GM12878 (cell line): ENCODE results near the gene GDAP2. TPM values are rescaled to one million over a fixed set of nuclear protein-coding genes. Genes with fewer than 3 reads are reported as not detected.

ENCODE experiments used
- ATAC-seq: fragments of 200-7000 bp; cut with Tn5 transposase; 3 replicates; pipeline ENCODE4 v1.9.1; 2020; ENCODE audit warnings: mild to moderate bottlenecking, moderate library complexity
- BruUV-seq: library from RNA; stranded (reverse); fragments of 400-500 nt; replicated peaks from 2 replicates; lab custom pipeline; 2021; lab: Mats Ljungman, UMichigan
- CTCF ChIA-PET: fragments of 300-600 bp; sonication (Branson Sonifier 250); formaldehyde crosslinking; extraction: SDS; loops from one replicate; lab custom pipeline; 2021; ENCODE audit warnings: inconsistent platforms; lab: Yijun Ruan, JAX
- POLR2A ChIA-PET: fragments of 350-600 bp; formaldehyde crosslinking; extraction: SDS; loops from one replicate; lab custom pipeline; 2021; ENCODE audit warnings: inconsistent platforms; lab: Charles Lee
- RAD21 ChIA-PET: fragments of 300-600 bp; sonication (Branson Sonifier 250); formaldehyde crosslinking; loops from one replicate; lab custom pipeline; 2023; ENCODE audit warnings: antibody characterized with exemption; ENCODE audit not compliant: unreplicated experiment; lab: Charles Lee
- SMC1A ChIA-PET: fragments of 300-600 bp; sonication (Branson Sonifier 250); formaldehyde crosslinking; loops from one replicate; lab custom pipeline; 2023; ENCODE audit not compliant: unreplicated experiment, uncharacterized antibody; lab: Charles Lee
- DNase-seq: peaks from one replicate; pipeline ENCODE4 v3.0.0-alpha.2; 2011; ENCODE audit warnings: low read depth, low spot score
- FAIRE-seq: peaks from 3 replicates; lab custom pipeline; 2011; peaks lifted over from hg19 to GRCh38; lab: Jason Lieb, UNC
- H2AFZ ChIP-seq: 2 replicates; pipeline ENCODE4 v1.6.0; 2011; ENCODE audit warnings: low read depth, low read length, control low read depth; ENCODE audit not compliant: control insufficient read depth
- H3K27ac ChIP-seq: 2 replicates; pipeline ENCODE4 v1.5.1; 2011; ENCODE audit warnings: control low read depth; ENCODE audit not compliant: control insufficient read depth, insufficient read depth
- H3K27me3 ChIP-seq, 2 experiments: replicated peaks in 1 of 2; 2 replicates each; pipeline versions ENCODE4 v1.6.0 to v1.6.1; 2011; ENCODE audit warnings: low read length in 1 of 2; ENCODE audit not compliant: control insufficient read depth in 2 of 2, insufficient read depth in 2 of 2
- H3K36me3 ChIP-seq, 2 experiments: 2 replicates each; pipeline ENCODE4 v1.5.1; 2011; ENCODE audit warnings: low read length in 1 of 2; ENCODE audit not compliant: control insufficient read depth in 2 of 2, insufficient read depth in 2 of 2
- H3K4me1 ChIP-seq: 2 replicates; pipeline ENCODE4 v1.6.1; 2011; ENCODE audit warnings: mild to moderate bottlenecking, low read length, moderate library complexity, mixed read lengths; ENCODE audit not compliant: control insufficient read depth, insufficient read depth
- H3K4me2 ChIP-seq: 2 replicates; pipeline ENCODE4 v1.6.0; 2011; ENCODE audit warnings: control low read depth; ENCODE audit not compliant: control insufficient read depth, insufficient read depth
- H3K4me3 ChIP-seq: fragments of 200-600 bp; sonication (generic); 2 replicates; pipeline ENCODE4 v1.5.1; 2016
- H3K79me2 ChIP-seq: 2 replicates; pipeline ENCODE4 v1.6.0; 2011; ENCODE audit warnings: low read length; ENCODE audit not compliant: control insufficient read depth, insufficient read depth
- H3K9ac ChIP-seq: 2 replicates; pipeline ENCODE4 v1.8.0; 2011; ENCODE audit warnings: low read length, control low read depth, mixed read lengths; ENCODE audit not compliant: control insufficient read depth, insufficient read depth
- H3K9me3 ChIP-seq: replicated peaks from 3 replicates; pipeline ENCODE4 v1.5.1; 2011; ENCODE audit warnings: mild to moderate bottlenecking, low read length; ENCODE audit not compliant: control insufficient read depth, insufficient read depth
- H4K20me1 ChIP-seq: 2 replicates; pipeline ENCODE4 v1.6.0; 2011; ENCODE audit not compliant: control insufficient read depth, insufficient read depth
- CBX3 ChIP-seq: fragments of 200-600 bp; sonication (generic); IDR thresholded peaks from 2 replicates; pipeline ENCODE4 v1.6.1; 2016; ENCODE audit warnings: low read depth, borderline replicate concordance
- EGR1 ChIP-seq, 2 experiments: IDR thresholded peaks; 1 replicate in 1 of 2; 2 replicates in 1 of 2; pipeline ENCODE4 v1.6.1; 2011 to 2012; ENCODE audit warnings: low read depth in 2 of 2, low read length in 2 of 2, borderline replicate concordance in 1 of 2, mild to moderate bottlenecking in 1 of 2, moderate library complexity in 1 of 2
- EP300 ChIP-seq, 2 experiments: fragments of 150-350 bp in 1 of 2; IDR thresholded peaks; 2 replicates each; pipeline ENCODE4 v1.6.1; 2011 to 2012; ENCODE audit warnings: low read depth in 2 of 2, low read length in 2 of 2, borderline replicate concordance in 1 of 2, improper control_type of control experiment in 1 of 2, inconsistent platforms in 1 of 2; ENCODE audit not compliant: control insufficient read depth in 1 of 2
- FOXK2 ChIP-seq: fragments of 450-650 bp; IDR thresholded peaks from 2 replicates; pipeline ENCODE4 v1.6.1; 2017; ENCODE audit warnings: mild to moderate bottlenecking, moderate library complexity
- GABPA ChIP-seq: IDR thresholded peaks from 2 replicates; pipeline ENCODE4 v1.6.1; 2014; ENCODE audit warnings: antibody characterized with exemption, low read depth, mild to moderate bottlenecking, inconsistent platforms
- MEF2A ChIP-seq: IDR thresholded peaks from 2 replicates; pipeline ENCODE4 v1.6.1; 2011; ENCODE audit warnings: low read depth, mild to moderate bottlenecking, low read length, moderate library complexity; ENCODE audit not compliant: insufficient read depth
- MXI1 ChIP-seq: fragments of 150-350 bp; IDR thresholded peaks from 2 replicates; pipeline ENCODE4 v1.6.1; 2011; ENCODE audit warnings: low read depth, mild to moderate bottlenecking, inconsistent platforms, low read length, improper control_type of control experiment
- NFIC ChIP-seq: IDR thresholded peaks from 2 replicates; pipeline ENCODE4 v1.6.1; 2012; ENCODE audit warnings: low read depth, mild to moderate bottlenecking, inconsistent platforms, low read length, moderate library complexity
- RCOR1 ChIP-seq: conservative IDR thresholded peaks from 2 replicates; pipeline ENCODE4 v1.6.1; 2012; ENCODE audit warnings: low read depth, low read length, improper control_type of control experiment
- SMARCA5 ChIP-seq: fragments of 450-650 bp; IDR thresholded peaks from 2 replicates; pipeline ENCODE4 v1.6.1; 2017; ENCODE audit warnings: mild to moderate bottlenecking
- TBL1XR1 ChIP-seq: IDR thresholded peaks from 2 replicates; pipeline ENCODE4 v1.6.1; 2012; ENCODE audit warnings: low read depth, low read length, improper control_type of control experiment
- YY1 ChIP-seq: IDR thresholded peaks from 2 replicates; pipeline ENCODE4 v1.6.1; 2011; ENCODE audit warnings: low read depth, mild to moderate bottlenecking, low read length
- ZNF24 ChIP-seq: fragments of 450-650 bp; IDR thresholded peaks from 2 replicates; pipeline ENCODE4 v1.6.1; 2017; ENCODE audit warnings: antibody characterized with exemption, mild to moderate bottlenecking
- whole genome bisulfite sequencing: methylation state at CpG from one replicate; pipeline ENCODE4 v1.1.6; 2016; ENCODE audit warnings: low lambda C conversion rate; ENCODE audit not compliant: insufficient replicate concordance, insufficient coverage; ENCODE audit errors: missing lambda C conversion rate; 5-methylcytosine and 5-hydroxymethylcytosine counted together
- in situ Hi-C: fragments of 300-500 bp; cut with MboI; formaldehyde crosslinking; loops from 9 replicates; pipeline ENCODE4 v1.14.3; 2018; ENCODE audit warnings: mixed read lengths
- intact Hi-C: fragments of 100-400 bp; cut with micrococcal nuclease; formaldehyde crosslinking; loops from one replicate; pipeline ENCODE4 v1.14.2; 2022; ENCODE audit not compliant: unreplicated experiment
- polyA plus RNA-seq, 11 experiments: library from polyadenylated mRNA; depleted of rRNA in 4 of 11; unstranded in 6 of 11; stranded (reverse) in 5 of 11; fragments of >200 nt; fragmentation: Nextera tagmentation in 4 of 11; fragmentation: Illumina TruSeq in 1 of 11; extraction: Ambion mirVana in 4 of 11; extraction: Trizol in 1 of 11; gene quantifications; 1 replicate in 1 of 11; 2 replicates in 10 of 11; pipeline versions ENCODE4 v1.2.1 to v1.2.3, GENCODE V29; 2011 to 2016; ENCODE audit warnings: inconsistent platforms in 2 of 11, missing spikeins in 2 of 11, low read depth in 1 of 11
- total RNA-seq, 4 experiments: library from RNA; depleted of rRNA in 3 of 4; stranded (reverse); fragments of >200 nt in 3 of 4; fragmentation: Illumina TruSeq in 1 of 4; extraction: Trizol in 1 of 4; gene quantifications; 2 replicates each; pipeline versions ENCODE4 v1.2.1 to v1.2.3, GENCODE V29; 2013 to 2021
- TF ChIP-seq, protein P1 (sequence below): fragments of 450-650 bp; conservative IDR thresholded peaks from 2 replicates; pipeline ENCODE4 v1.6.1; 2017; ENCODE audit warnings: mild to moderate bottlenecking, moderate library complexity
- TF ChIP-seq, protein P2 (sequence below): IDR thresholded peaks from 2 replicates; pipeline ENCODE4 v1.6.1; 2011; ENCODE audit warnings: low read depth, mild to moderate bottlenecking, low read length, moderate library complexity, borderline replicate concordance; ENCODE audit errors: extremely low read depth
- TF ChIP-seq, protein P3 (sequence below): fragments of 450-650 bp; IDR thresholded peaks from 2 replicates; pipeline ENCODE4 v1.6.1; 2017; ENCODE audit warnings: low read depth, mild to moderate bottlenecking, moderate library complexity

The GDAP2 gene
- total and polyA plus RNA-seq, 10 of the 15 experiments (the other 5 are each of a cell fraction or from before 2014, with no cell fraction given), result 2.6 to 19.2 (median 11.4) TPM

DNA sequence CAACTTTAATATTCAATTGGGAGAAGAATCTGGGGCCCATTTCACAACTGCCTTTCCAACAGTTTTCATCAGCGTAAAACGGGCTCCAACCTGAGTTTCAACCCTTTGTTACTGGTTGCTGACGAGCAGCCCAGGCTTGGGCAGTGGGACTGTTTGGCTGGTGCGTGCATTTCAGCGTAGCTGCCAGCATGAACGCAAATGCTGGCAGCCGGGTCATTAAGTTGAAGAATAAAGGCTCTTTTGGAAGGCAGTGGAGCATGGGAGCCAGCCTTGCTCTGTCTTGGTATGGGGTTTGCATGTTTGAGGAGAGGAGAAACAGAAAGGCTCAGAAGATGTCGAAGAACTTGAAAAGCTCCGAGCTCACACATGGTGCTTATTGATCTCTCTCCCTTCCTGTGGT lies 40.8 kb upstream of the GDAP2 start:
- intact Hi-C loops, result no loop called here
- Histone ChIP-seq H3K36me3 (peaks cover 0 to 8% of the 10 kb centered on the region in 2 experiments; a peak in 1 of 4 replicates), H3K4me2 (no peak overlapping the region), H3K4me3 (no peak overlapping the region), H3K9me3 (no peaks in the 10 kb centered on the region), H4K20me1 (no peaks in the 10 kb centered on the region), H3K27ac (no peak overlapping the region), H3K4me1 (no peaks in the 10 kb centered on the region), H3K79me2 (no peaks in the 10 kb centered on the region), H2AFZ (no peak overlapping the region), H3K27me3 (no peaks in the 10 kb centered on the region), H3K9ac (no peak overlapping the region)
- WGBS, result 88% methylated on average over 9 of the region's 9 CpGs
- in situ Hi-C loops, result no loop called here
- POLR2A ChIA-PET, result no interaction called here
- BruUV-seq, result no TSS peak
- TF ChIP-seq, protein P1, sequence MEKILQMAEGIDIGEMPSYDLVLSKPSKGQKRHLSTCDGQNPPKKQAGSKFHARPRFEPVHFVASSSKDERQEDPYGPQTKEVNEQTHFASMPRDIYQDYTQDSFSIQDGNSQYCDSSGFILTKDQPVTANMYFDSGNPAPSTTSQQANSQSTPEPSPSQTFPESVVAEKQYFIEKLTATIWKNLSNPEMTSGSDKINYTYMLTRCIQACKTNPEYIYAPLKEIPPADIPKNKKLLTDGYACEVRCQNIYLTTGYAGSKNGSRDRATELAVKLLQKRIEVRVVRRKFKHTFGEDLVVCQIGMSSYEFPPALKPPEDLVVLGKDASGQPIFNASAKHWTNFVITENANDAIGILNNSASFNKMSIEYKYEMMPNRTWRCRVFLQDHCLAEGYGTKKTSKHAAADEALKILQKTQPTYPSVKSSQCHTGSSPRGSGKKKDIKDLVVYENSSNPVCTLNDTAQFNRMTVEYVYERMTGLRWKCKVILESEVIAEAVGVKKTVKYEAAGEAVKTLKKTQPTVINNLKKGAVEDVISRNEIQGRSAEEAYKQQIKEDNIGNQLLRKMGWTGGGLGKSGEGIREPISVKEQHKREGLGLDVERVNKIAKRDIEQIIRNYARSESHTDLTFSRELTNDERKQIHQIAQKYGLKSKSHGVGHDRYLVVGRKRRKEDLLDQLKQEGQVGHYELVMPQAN, result no peak
- TF ChIP-seq MXI1 (no peak), SMARCA5 (no peak), NFIC (no peak), CBX3 (no peak), RCOR1 (no peak), EGR1 (IDR thresholded peaks at IDR 0.05; ENCODE audit: borderline replicate concordance in 1 of 2, low read depth in 2 of 2, low read length in 2 of 2) (no peak), MEF2A (no peak), ZNF24 (no peak), YY1 (no peak), TBL1XR1 (no peak), FOXK2 (no peak), GABPA (no peak), EP300 (IDR thresholded peaks at IDR 0.05; ENCODE audit: borderline replicate concordance in 1 of 2, control insufficient read depth in 1 of 2, low read depth in 2 of 2, low read length in 2 of 2) (no peak)
- TF ChIP-seq, protein P2, sequence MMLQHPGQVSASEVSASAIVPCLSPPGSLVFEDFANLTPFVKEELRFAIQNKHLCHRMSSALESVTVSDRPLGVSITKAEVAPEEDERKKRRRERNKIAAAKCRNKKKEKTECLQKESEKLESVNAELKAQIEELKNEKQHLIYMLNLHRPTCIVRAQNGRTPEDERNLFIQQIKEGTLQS, result no peak
- TF ChIP-seq, protein P3, sequence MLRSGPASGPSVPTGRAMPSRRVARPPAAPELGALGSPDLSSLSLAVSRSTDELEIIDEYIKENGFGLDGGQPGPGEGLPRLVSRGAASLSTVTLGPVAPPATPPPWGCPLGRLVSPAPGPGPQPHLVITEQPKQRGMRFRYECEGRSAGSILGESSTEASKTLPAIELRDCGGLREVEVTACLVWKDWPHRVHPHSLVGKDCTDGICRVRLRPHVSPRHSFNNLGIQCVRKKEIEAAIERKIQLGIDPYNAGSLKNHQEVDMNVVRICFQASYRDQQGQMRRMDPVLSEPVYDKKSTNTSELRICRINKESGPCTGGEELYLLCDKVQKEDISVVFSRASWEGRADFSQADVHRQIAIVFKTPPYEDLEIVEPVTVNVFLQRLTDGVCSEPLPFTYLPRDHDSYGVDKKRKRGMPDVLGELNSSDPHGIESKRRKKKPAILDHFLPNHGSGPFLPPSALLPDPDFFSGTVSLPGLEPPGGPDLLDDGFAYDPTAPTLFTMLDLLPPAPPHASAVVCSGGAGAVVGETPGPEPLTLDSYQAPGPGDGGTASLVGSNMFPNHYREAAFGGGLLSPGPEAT, result no peak
- CTCF ChIA-PET, result no interaction called here
- SMC1A ChIA-PET, result no interaction called here
- RAD21 ChIA-PET, result no interaction called here
- FAIRE-seq (no peak), ATAC-seq (no peak), DNase-seq (no peak)
